Muscle layer of duodenum (tissue), 2 donors: Measurements from ENCODE around the gene SCN4A.

ENCODE experiments used
- H3K27ac ChIP-seq: one replicate; pipeline ENCODE4 v1.7.0; 2013; ENCODE audit warnings: mild to moderate bottlenecking, low read length
- H3K27me3 ChIP-seq: one replicate; pipeline ENCODE4 v1.7.0; 2013; ENCODE audit warnings: low read depth, mild to moderate bottlenecking, control low read depth, low read length
- H3K36me3 ChIP-seq, 2 donors: one replicate each; pipeline ENCODE4 v1.7.0; 2013; ENCODE audit warnings: low read length in 2 of 2, control low read depth in 1 of 2, mild to moderate bottlenecking in 1 of 2; ENCODE audit not compliant: insufficient read depth in 2 of 2, control insufficient read depth in 1 of 2
- H3K4me1 ChIP-seq, 2 donors: one replicate each; pipeline ENCODE4 v1.7.0; 2013; ENCODE audit warnings: low read length in 2 of 2, mild to moderate bottlenecking in 2 of 2, control low read depth in 1 of 2, moderate library complexity in 1 of 2; ENCODE audit not compliant: insufficient read depth in 2 of 2, control insufficient read depth in 1 of 2
- H3K4me3 ChIP-seq, 2 donors: one replicate each; pipeline ENCODE4 v1.7.0; 2013; ENCODE audit warnings: low read length in 2 of 2, low read depth in 1 of 2, mild to moderate bottlenecking in 1 of 2
- H3K9me3 ChIP-seq, 2 donors: one replicate each; pipeline ENCODE4 v1.7.0; 2013; ENCODE audit warnings: low read length in 2 of 2, control low read depth in 1 of 2, mild to moderate bottlenecking in 1 of 2; ENCODE audit not compliant: control insufficient read depth in 1 of 2
- donor health status: healthy.

Gene SCN4A

DNA sequence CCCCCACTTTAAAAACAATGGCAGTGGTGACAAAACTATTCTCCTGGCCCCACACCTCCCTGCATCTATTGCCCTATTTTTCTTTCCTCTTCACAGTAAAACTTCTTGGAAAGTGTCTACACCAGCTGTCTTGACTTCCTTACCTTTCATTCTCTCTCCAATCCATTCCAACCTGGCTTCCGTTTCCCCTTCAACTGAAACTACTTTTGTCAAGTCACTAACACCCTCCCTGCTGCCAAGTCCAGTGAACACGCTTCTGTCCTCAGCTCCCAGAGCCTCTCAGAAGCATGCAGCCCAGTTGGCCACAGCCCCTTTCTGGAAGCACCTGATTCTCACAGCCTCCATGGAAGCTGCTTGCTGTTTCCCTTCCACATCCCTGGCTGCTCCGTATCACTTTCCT is 4.0 kb upstream of the SCN4A start:
- H3K27ac ChIP-seq = no peak overlapping the region
- H3K27me3 ChIP-seq = no peaks in the 10 kb centered on the region
- H3K36me3 ChIP-seq = no peaks in the 10 kb centered on the region
- peaks cover 0 to 5% of the 10 kb centered on the region in 2 donors for H3K4me1 ChIP-seq
- H3K4me3 ChIP-seq = no peak overlapping the region
- no peaks in the 10 kb centered on the region for H3K9me3 ChIP-seq

GRCh38 chr17:63975541-63976092 is 2.9 kb upstream of the SCN4A start:
- no peaks in the 10 kb centered on the region for H3K27me3 ChIP-seq
- peaks cover 0 to 1% of the 10 kb centered on the region in 2 donors for H3K4me1 ChIP-seq
- no peak overlapping the region for H3K27ac ChIP-seq
- H3K36me3 ChIP-seq = no peaks in the 10 kb centered on the region
- H3K9me3 ChIP-seq = no peaks in the 10 kb centered on the region
- H3K4me3 ChIP-seq = no peak overlapping the region

- no peak overlapping the region for H3K4me3 ChIP-seq
- no peaks in the 10 kb centered on the region for H3K9me3 ChIP-seq
- no peaks in the 10 kb centered on the region for H3K4me1 ChIP-seq
- no peaks in the 10 kb centered on the region for H3K36me3 ChIP-seq
- no peak overlapping the region for H3K27ac ChIP-seq
- H3K27me3 ChIP-seq = no peaks in the 10 kb centered on the region
Observed at GRCh38 chr17:63974594-63975192, 2.0 kb upstream of the SCN4A start.

DNA sequence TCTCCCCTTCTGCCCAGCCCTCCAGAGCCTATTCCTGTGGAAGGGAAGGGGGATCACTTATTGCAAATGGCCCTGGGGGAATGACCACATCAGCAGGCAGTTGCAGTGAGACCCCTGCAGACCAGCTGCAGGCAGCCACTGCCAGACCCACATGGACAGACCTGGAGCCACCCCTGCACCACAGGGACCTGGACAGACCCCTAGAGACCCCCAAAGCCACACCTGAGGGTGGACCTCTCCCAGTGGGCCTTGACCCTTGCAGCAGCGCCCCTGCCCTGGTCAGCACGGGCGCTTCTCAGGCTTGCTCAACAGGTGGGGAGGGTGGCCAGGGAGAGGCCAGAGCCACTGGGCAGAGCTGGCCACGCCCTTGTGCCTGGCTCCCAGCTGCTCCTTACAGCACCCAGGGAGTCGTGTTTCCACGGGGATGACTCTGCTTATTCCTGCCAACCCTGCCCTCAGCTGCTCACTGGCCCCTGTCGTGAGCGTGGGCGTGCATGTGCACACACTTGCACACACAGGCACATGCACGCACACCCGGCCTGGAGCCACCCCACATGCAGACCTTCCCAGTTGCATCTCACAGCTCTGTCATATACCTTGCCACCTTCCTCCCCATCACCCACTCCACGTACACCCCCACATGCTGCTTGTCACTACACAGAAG is 1.3 kb upstream of the SCN4A start:
- no peaks in the 10 kb centered on the region for H3K36me3 ChIP-seq
- no peaks in the 10 kb centered on the region for H3K9me3 ChIP-seq
- H3K4me3 ChIP-seq = no peak overlapping the region
- no peak overlapping the region for H3K27ac ChIP-seq
- no peaks in the 10 kb centered on the region for H3K4me1 ChIP-seq
- H3K27me3 ChIP-seq = no peaks in the 10 kb centered on the region

DNA sequence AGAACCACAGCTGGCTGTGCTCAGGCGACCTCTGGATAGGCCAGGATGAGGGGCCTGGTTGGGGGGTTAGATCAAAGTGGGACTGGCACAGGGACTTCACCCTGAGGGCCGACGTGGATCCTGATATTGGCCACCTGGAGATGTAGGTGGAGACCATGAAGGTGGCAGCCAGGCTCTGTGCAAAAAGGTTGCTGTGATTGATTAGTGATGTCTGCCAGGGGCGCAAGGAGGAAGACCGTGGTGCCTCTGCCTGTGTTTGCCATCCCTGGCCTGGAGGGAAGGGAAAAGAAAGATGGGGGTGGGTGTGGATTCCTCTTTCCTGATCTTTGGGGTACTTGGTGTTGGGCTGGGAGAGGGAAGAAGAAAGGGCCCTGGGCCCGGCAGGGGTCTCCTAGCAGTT is 529 bp upstream of the SCN4A start:
- Histone ChIP-seq H3K27ac (no peak overlapping the region), H3K4me1 (no peaks in the 10 kb centered on the region), H3K36me3 (no peaks in the 10 kb centered on the region), H3K27me3 (no peaks in the 10 kb centered on the region), H3K4me3 (no peak overlapping the region), H3K9me3 (no peaks in the 10 kb centered on the region)

- no peaks in the 10 kb centered on the region for H3K9me3 ChIP-seq
- H3K27me3 ChIP-seq = no peaks in the 10 kb centered on the region
- H3K36me3 ChIP-seq = no peaks in the 10 kb centered on the region
- H3K4me1 ChIP-seq = no peaks in the 10 kb centered on the region
- no peak overlapping the region for H3K27ac ChIP-seq
- H3K4me3 ChIP-seq = no peak overlapping the region
Observed at GRCh38 chr17:63969278-63969677, 3.4 kb downstream of the SCN4A start.

DNA sequence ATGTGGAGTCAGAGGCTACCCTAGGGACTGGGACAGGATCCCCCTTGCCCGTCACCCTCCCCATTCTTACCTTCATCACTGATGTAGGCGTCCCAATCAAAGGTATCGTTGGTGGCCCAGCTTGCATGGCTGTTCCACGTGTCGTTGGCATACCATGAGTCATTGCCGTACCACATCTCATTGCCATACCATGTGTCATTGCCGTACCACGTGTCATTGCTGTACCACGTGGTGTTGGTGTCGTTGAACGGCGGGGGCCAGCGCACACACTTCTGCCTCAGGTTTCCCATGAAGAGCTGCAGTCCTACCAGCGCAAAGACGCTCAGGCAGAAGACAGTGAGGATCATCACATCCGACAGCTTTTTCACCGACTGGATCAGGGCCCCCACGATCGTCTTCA is 4.8 kb downstream of the SCN4A start:
- Histone ChIP-seq H3K4me3 (no peak overlapping the region), H3K36me3 (no peaks in the 10 kb centered on the region), H3K4me1 (no peaks in the 10 kb centered on the region), H3K27ac (no peak overlapping the region), H3K27me3 (no peaks in the 10 kb centered on the region), H3K9me3 (no peaks in the 10 kb centered on the region)

GRCh38 chr17:63966646-63967264 is 6.0 kb downstream of the SCN4A start:
- Histone ChIP-seq H3K9me3 (no peaks in the 10 kb centered on the region), H3K27ac (no peak overlapping the region), H3K4me1 (no peaks in the 10 kb centered on the region), H3K36me3 (no peaks in the 10 kb centered on the region), H3K4me3 (no peak overlapping the region), H3K27me3 (no peaks in the 10 kb centered on the region)

DNA sequence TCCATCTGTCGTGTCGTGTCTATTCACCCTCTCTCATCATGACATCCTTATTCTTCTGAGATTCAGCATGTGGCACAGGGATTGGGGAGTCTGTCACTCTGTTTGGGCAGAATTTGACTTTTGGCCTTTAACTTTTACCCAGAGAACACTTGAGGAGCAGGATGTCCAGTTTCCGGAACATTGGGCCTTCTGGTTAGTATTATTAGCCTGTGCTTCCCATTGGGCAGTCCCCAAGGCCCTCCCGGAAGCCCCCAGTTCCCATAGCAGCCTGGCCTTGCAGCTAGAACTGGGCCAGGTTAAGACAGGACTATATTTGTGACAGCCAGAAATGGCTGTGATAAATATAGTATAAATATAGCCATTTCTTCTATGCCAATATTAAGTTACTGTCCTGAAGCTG is 9.6 kb downstream of the SCN4A start:
- Histone ChIP-seq H3K36me3 (no peaks in the 10 kb centered on the region), H3K4me1 (peaks cover 0 to 9% of the 10 kb centered on the region in 2 donors), H3K9me3 (no peaks in the 10 kb centered on the region), H3K27ac (no peak overlapping the region), H3K4me3 (no peak overlapping the region), H3K27me3 (no peaks in the 10 kb centered on the region)

DNA sequence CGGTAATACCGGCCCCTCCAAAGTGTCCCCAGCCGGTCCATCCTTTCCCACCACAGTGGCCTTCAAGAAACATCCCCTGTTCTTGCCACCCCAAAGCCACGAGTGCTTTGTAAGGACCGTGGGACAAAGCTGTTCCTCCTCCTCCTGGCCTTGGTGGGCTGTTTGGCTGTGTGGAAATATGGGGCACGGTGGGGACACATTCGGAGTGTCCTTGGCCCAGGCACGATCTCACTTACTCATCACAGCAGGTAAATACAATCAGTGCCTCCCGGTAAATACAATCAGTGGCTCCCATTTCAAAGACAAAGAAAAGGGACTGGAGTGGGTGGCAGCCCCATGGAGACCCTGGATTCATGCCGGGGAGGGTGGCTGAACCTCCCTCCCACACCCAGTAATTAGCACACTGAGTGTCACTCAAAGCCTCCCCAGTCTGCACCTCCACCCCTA is 10.4 kb downstream of the SCN4A start:
- H3K4me1 ChIP-seq = peaks cover 0 to 9% of the 10 kb centered on the region in 2 donors
- no peak overlapping the region for H3K27ac ChIP-seq
- H3K36me3 ChIP-seq = no peaks in the 10 kb centered on the region
- no peak overlapping the region for H3K4me3 ChIP-seq
- no peaks in the 10 kb centered on the region for H3K27me3 ChIP-seq
- H3K9me3 ChIP-seq = no peaks in the 10 kb centered on the region

DNA sequence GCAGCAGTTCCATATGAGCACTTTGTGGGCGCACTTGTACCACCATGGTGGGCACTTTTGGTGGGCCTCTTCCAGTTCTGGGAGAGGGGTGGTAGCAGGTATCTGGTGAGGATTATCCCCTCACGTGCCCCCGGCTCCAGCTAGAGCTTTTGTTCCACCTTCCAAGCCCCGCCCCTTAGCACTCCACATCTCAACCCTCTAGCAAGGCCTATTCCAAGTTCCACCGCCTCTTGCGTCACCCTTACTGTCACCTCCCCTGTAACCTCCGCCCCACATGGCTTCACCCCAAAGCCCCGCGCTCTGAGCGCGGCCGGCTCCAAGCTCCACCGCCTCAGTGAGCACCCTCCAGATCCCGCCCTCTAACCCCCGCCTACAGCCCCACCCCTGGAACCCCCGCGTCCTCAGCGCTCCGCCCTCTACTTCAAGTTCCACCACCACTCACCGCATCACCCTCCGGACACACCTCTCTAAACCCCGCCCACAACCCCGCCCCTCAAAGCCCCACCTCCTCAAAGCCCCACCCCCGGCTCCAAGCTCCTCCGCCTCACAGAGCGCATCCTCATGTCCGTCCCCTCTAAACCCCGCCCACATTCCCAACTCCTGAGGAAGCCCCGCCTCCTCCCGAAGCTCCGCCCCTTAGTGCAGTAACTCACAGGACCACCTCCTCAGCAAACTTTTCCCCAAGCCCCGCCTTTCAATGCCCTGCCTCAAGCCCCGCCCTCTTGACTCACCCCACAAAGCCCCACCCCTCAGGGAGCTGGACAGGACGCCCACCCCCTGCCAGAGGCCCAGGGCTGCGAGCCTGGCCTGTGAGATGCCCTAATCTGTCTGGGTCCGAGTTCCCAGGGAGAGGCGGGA is 11.1 kb downstream of the SCN4A start:
- H3K9me3 ChIP-seq = no peaks in the 10 kb centered on the region
- peaks cover 0 to 9% of the 10 kb centered on the region in 2 donors for H3K4me1 ChIP-seq
- H3K4me3 ChIP-seq = peak overlapping the region in 1 of 2 donors; percentile 52
- H3K27ac ChIP-seq = no peak overlapping the region
- H3K36me3 ChIP-seq = no peaks in the 10 kb centered on the region
- no peaks in the 10 kb centered on the region for H3K27me3 ChIP-seq
